Endodermal cell (in vitro differentiated cells): ENCODE data around the gene PPAN. TPM values are rescaled to one million over a fixed set of nuclear protein-coding genes. Genes with fewer than 3 reads are reported as not detected.

ENCODE experiments used
- DNase-seq: peaks from one replicate; pipeline ENCODE4 v3.0.0-alpha.2; 2017
- H3K27ac ChIP-seq: 2 replicates; pipeline ENCODE4 v1.5.1; 2013; ENCODE audit warnings: mild to moderate bottlenecking, low read depth, low read length, moderate library complexity
- H3K27me3 ChIP-seq: 2 replicates; pipeline ENCODE4 v1.6.1; 2013; ENCODE audit warnings: mild to moderate bottlenecking, low read length, moderate library complexity; ENCODE audit not compliant: insufficient read depth, control insufficient read depth, poor library complexity, severe bottlenecking
- H3K36me3 ChIP-seq: 2 replicates; pipeline ENCODE4 v1.7.0; 2013; ENCODE audit warnings: mild to moderate bottlenecking, low read length, moderate library complexity; ENCODE audit not compliant: control insufficient read depth, insufficient read depth
- H3K4me1 ChIP-seq: one replicate; pipeline ENCODE4 v1.7.0; 2013; ENCODE audit warnings: low read length; ENCODE audit not compliant: control insufficient read depth, insufficient read depth
- H3K4me3 ChIP-seq: 2 replicates; pipeline ENCODE4 v1.5.1; 2013; ENCODE audit warnings: mild to moderate bottlenecking, low read length, moderate library complexity
- H3K9ac ChIP-seq: 2 replicates; pipeline ENCODE4 v1.6.1; 2013; ENCODE audit warnings: mild to moderate bottlenecking, low read length, moderate library complexity; ENCODE audit not compliant: poor library complexity, severe bottlenecking; ENCODE audit errors: extremely low read depth
- H3K9me3 ChIP-seq: 2 replicates; pipeline ENCODE4 v1.6.1; 2013; ENCODE audit warnings: mild to moderate bottlenecking, low read length, moderate library complexity; ENCODE audit not compliant: control insufficient read depth
- H3K27ac Mint-ChIP-seq: 2 replicates; pipeline ENCODE4 v1.8.0; 2020; ENCODE audit warnings: mixed read lengths
- H3K27me3 Mint-ChIP-seq: 2 replicates; pipeline ENCODE4 v1.8.0; 2021; ENCODE audit warnings: mild to moderate bottlenecking, mixed read lengths; ENCODE audit not compliant: insufficient read depth
- H3K36me3 Mint-ChIP-seq: 2 replicates; pipeline ENCODE4 v1.8.0; 2020; ENCODE audit warnings: low read depth, mixed read lengths
- H3K4me1 Mint-ChIP-seq: 2 replicates; pipeline ENCODE4 v1.8.0; 2020; ENCODE audit warnings: mixed read lengths
- H3K4me3 Mint-ChIP-seq: 2 replicates; pipeline ENCODE4 v1.8.0; 2020; ENCODE audit warnings: mild to moderate bottlenecking, moderate library complexity, mixed read lengths
- H3K9me3 Mint-ChIP-seq: 2 replicates; pipeline ENCODE4 v1.8.0; 2020; ENCODE audit warnings: mild to moderate bottlenecking, mixed read lengths
- WGBS, 2 experiments: methylation state at CpG; one replicate each; pipeline versions ENCODE4 v1.1.5 to v1.1.7; 2013; ENCODE audit warnings: missing lambda C conversion rate in 2 of 2, mixed read lengths in 1 of 2; ENCODE audit not compliant: insufficient coverage in 1 of 2, insufficient read length in 1 of 2; 5-methylcytosine and 5-hydroxymethylcytosine counted together
- total RNA-seq, 2 donors: library from RNA; stranded (reverse); fragmentation: NEBNext Ultra II Directional in 1 of 2; extraction: Animal tissue kit (Norgen Biotek cat#: 25700) in 1 of 2; gene quantifications; 2 replicates in 1 of 2; 3 replicates in 1 of 2; pipeline ENCODE4 v1.2.1, GENCODE V29; 2021
- TF ChIP-seq, protein P1 (sequence below): fragments of 200-600 bp; sonication (generic); conservative IDR thresholded peaks from 2 replicates; pipeline ENCODE4 v1.5.0; 2021; ENCODE audit warnings: antibody characterized with exemption, mild to moderate bottlenecking

PPAN gene
- total RNA-seq, 2 donors from 2014 or later, result 40.3 to 54.0 TPM

- Mint-ChIP-seq H3K4me1 (no peaks in the 10 kb centered on the region), H3K27ac (no peak overlapping the region), H3K27me3 (peaks cover 28% of the 10 kb centered on the region), H3K36me3 (peaks cover 2% of the 10 kb centered on the region), H3K4me3 (no peak overlapping the region), H3K9me3 (no peaks in the 10 kb centered on the region)
- H3K36me3 ChIP-seq, result no peaks in the 10 kb centered on the region
- no peak overlapping the region for H3K27ac ChIP-seq
- no peaks in the 10 kb centered on the region for H3K4me1 ChIP-seq
- no peak overlapping the region for H3K9ac ChIP-seq
- peaks cover 32% of the 10 kb centered on the region for H3K27me3 ChIP-seq
- TF ChIP-seq, protein P1, sequence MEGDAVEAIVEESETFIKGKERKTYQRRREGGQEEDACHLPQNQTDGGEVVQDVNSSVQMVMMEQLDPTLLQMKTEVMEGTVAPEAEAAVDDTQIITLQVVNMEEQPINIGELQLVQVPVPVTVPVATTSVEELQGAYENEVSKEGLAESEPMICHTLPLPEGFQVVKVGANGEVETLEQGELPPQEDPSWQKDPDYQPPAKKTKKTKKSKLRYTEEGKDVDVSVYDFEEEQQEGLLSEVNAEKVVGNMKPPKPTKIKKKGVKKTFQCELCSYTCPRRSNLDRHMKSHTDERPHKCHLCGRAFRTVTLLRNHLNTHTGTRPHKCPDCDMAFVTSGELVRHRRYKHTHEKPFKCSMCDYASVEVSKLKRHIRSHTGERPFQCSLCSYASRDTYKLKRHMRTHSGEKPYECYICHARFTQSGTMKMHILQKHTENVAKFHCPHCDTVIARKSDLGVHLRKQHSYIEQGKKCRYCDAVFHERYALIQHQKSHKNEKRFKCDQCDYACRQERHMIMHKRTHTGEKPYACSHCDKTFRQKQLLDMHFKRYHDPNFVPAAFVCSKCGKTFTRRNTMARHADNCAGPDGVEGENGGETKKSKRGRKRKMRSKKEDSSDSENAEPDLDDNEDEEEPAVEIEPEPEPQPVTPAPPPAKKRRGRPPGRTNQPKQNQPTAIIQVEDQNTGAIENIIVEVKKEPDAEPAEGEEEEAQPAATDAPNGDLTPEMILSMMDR, result no peak
- no peak overlapping the region for H3K4me3 ChIP-seq
- H3K9me3 ChIP-seq, result no peaks in the 10 kb centered on the region
- WGBS, 2 experiments, result 88 to 90% methylated on average over 13 to 14 of the region's 15 CpGs
- no peak for DNase-seq
Observed at GRCh38 chr19:10089801-10090375, 16.3 kb upstream of the PPAN start.

DNA sequence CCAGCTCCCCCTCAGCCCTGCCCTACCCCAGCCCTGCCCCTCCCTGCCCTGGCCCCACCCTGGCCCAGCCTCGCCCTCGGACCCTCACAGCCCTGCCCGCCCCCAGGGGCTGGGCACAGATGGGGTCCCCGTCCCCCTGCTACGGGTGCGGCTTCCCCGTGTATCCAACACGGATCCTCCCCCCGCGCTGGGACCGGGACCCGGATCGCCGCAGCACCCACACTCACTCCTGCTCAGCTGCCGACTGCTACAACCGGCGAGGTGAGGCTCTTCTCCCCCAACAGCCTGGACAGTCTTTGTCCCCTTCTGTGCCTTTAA is 14.8 kb upstream of the PPAN start:
- H3K27ac Mint-ChIP-seq, result no peak overlapping the region
- H3K27ac ChIP-seq, result no peak overlapping the region
- H3K9me3 ChIP-seq, result peaks cover 6% of the 10 kb centered on the region
- H3K9ac ChIP-seq, result no peak overlapping the region
- 88 to 97% methylated on average over 13 to 17 of the region's 17 CpGs for WGBS, 2 experiments
- no peaks in the 10 kb centered on the region for H3K4me1 Mint-ChIP-seq
- no peaks in the 10 kb centered on the region for H3K9me3 Mint-ChIP-seq
- H3K27me3 ChIP-seq, result peaks cover 28% of the 10 kb centered on the region
- TF ChIP-seq, protein P1, result no peak
- H3K36me3 ChIP-seq, result no peaks in the 10 kb centered on the region
- no peaks in the 10 kb centered on the region for H3K4me1 ChIP-seq
- H3K4me3 Mint-ChIP-seq, result no peak overlapping the region
- H3K4me3 ChIP-seq, result no peak overlapping the region
- no peak for DNase-seq
- H3K36me3 Mint-ChIP-seq, result peaks cover 2% of the 10 kb centered on the region
- peaks cover 30% of the 10 kb centered on the region for H3K27me3 Mint-ChIP-seq

DNA sequence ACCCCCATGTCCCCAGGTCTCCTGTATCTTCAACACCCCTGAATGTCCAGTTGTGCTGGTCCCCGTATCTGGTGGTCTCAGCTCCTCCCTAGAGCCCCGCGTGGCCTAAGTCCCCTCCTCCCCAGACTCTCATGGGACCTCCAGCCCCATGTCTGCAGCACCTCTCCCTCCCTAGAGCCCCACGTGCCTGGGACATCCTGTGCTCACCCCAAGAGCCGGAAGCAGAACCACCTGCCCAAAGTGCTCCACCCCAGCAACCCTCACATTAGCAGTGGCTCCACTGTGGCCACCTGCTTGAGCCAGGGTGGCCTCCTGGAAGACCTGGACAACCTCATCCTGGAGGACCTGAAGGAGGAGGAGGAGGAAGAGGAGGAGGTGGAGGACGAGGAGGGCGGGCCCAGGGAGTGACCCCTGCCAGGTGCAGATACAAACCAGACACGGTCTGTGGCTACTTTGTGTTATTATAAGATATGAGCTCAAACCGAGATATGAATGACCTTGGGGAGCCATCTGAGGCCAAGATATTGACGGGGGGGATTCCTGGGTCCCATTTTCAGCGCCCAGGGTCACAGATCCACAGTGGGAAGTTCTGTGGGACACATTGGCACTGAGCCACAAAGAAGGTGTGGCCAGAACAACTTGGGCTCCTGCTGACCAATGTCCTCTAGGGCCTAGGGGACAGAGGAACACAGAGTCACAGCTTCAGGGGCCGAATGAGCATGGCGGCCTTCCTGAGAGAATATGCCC is 14.1 kb upstream of the PPAN start:
- no peaks in the 10 kb centered on the region for H3K9me3 Mint-ChIP-seq
- Histone ChIP-seq H3K27ac (no peak overlapping the region), H3K4me1 (no peaks in the 10 kb centered on the region), H3K4me3 (no peak overlapping the region), H3K9me3 (peaks cover 6% of the 10 kb centered on the region), H3K36me3 (no peaks in the 10 kb centered on the region), H3K27me3 (peaks cover 26% of the 10 kb centered on the region), H3K9ac (no peak overlapping the region)
- no peak overlapping the region for H3K4me3 Mint-ChIP-seq
- peaks cover 35% of the 10 kb centered on the region for H3K27me3 Mint-ChIP-seq
- DNase-seq, result no peak
- 88 to 90% methylated on average over 6 to 13 of the region's 13 CpGs for WGBS, 2 experiments
- H3K36me3 Mint-ChIP-seq, result peaks cover 2% of the 10 kb centered on the region
- no peak overlapping the region for H3K27ac Mint-ChIP-seq
- H3K4me1 Mint-ChIP-seq, result no peaks in the 10 kb centered on the region
- TF ChIP-seq, protein P1, result no peak
